Measurements from ENCODE around the gene ZNF732.

GRCh38 chr4:336893-337142 lies 31.5 kb upstream of the ZNF732 start:
- TF ChIP-seq POLR2A (IDR thresholded peaks at IDR 0.05; ENCODE audit: low read depth, low read length): no peak
- TF ChIP-seq TAF1 (IDR thresholded peaks at IDR 0.05; ENCODE audit: low read depth, low read length): no peak
- no peak for TF ChIP-seq SPI1 (IDR thresholded peaks at IDR 0.05; ENCODE audit: low read depth, low read length)
- TF ChIP-seq POLR2AphosphoS5 (IDR thresholded peaks at IDR 0.05; ENCODE audit: low read depth, low read length): no peak
